ENCODE results near the gene MORC1.

DNA sequence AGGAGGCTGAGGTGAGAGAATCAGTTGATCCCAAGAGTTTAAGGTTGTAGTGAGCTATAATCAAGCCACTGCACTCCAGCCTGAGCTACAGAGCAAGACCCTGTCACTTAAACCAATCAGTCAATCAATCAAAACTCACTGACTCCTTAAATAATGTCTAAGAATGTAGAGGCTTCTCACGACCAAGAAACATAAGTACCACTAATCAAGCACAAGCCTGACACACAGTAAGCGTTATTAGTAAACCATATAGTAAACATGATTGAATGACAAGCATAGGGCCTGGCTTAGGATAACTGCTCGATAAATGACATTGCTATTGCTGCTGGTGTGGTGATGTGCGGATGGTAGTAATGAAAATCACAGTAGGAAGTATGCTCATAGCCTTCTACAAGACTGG is 48.0 kb upstream of the MORC1 start:
- TF ChIP-seq, protein P1, sequence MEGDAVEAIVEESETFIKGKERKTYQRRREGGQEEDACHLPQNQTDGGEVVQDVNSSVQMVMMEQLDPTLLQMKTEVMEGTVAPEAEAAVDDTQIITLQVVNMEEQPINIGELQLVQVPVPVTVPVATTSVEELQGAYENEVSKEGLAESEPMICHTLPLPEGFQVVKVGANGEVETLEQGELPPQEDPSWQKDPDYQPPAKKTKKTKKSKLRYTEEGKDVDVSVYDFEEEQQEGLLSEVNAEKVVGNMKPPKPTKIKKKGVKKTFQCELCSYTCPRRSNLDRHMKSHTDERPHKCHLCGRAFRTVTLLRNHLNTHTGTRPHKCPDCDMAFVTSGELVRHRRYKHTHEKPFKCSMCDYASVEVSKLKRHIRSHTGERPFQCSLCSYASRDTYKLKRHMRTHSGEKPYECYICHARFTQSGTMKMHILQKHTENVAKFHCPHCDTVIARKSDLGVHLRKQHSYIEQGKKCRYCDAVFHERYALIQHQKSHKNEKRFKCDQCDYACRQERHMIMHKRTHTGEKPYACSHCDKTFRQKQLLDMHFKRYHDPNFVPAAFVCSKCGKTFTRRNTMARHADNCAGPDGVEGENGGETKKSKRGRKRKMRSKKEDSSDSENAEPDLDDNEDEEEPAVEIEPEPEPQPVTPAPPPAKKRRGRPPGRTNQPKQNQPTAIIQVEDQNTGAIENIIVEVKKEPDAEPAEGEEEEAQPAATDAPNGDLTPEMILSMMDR (conservative IDR thresholded peaks at IDR 0.05): no peak
- TF ChIP-seq ZFX (IDR thresholded peaks at IDR 0.05): no peak
